Measurements from ENCODE around the gene KLK10. TPM values are rescaled to one million over a fixed set of nuclear protein-coding genes. Genes with fewer than 3 reads are reported as not detected.

KLK10 gene
- total RNA-seq (2022; extraction: Qiagen RNA extraction; ENCODE audit: low read depth) = 0.32 to 0.98 TPM (median 0.45 TPM) in 5 replicates

GRCh38 chr19:51019544-51019925, at the start of gene KLK10:
Gene KLK10, minus strand, starts transcription at chr19:51019709. Its CDS starts 579 bp downstream, at chr19:51019130.

GRCh38 chr19:51064534-51065220, 45.2 kb upstream of the KLK10 start, which contains the start of gene KLK13:
Gene KLK13, minus strand, starts transcription at chr19:51065092. Its CDS starts 25 bp downstream, at chr19:51065067.

GRCh38 chr19:51034704-51035103, 15.2 kb upstream of the KLK10 start, which contains the start of gene KLK12:
Gene KLK12, minus strand, starts transcription at chr19:51035002. Its CDS starts 381 bp downstream, at chr19:51034621.

GRCh38 chr19:51026554-51026831, 7.0 kb upstream of the KLK10 start, which contains the start of gene KLK11:
Gene KLK11, minus strand, starts transcription at chr19:51026616. Its CDS starts 985 bp downstream, at chr19:51025631.

DNA sequence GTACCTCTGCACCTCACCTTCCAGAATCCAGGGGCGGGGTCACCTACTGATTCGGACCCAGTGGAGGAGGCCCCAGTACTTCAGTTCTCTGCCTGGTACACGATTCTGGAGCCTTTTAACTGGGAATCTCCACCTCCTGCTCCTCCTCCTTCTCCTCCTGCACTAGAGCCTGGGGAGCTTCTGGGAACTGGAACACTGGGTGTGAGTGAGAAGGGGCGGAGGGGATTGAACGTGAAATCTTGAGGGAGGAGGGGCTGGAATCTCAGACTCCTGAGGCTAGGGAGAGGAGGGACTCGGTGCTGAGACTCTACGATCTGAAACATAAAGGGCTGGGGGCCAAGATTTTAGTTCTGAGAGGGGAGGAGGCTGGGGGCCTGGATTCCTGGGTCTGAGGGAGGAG, 18.0 kb downstream of the KLK10 start, which contains the start of gene KLK8:
Gene KLK8 (minus strand): TSS at position 90 of the 400 bp plus-strand sequence. CDS start 437 bp downstream, outside the sequence.

GRCh38 chr19:50983625-50984292, 35.8 kb downstream of the KLK10 start, which contains the start of gene KLK7:
Gene KLK7, minus strand, starts transcription at chr19:50983917. Its CDS starts 1,518 bp downstream, at chr19:50982399.

GRCh38 chr19:50969413-50969760, 50.1 kb downstream of the KLK10 start, which contains the start of gene KLK6:
Gene KLK6, minus strand, starts transcription at chr19:50969591. Its CDS starts 1,487 bp downstream, at chr19:50968104.

Other genes starting within 250 kb of the KLK10 start
- not detected in 5 replicates for gene GPR32, start 249.2 kb downstream of the KLK10 start, total RNA-seq (2022; extraction: Qiagen RNA extraction; ENCODE audit: low read depth)
- not detected in 5 replicates for gene ACP4, start 229.3 kb downstream of the KLK10 start, total RNA-seq (2022; extraction: Qiagen RNA extraction; ENCODE audit: low read depth)
- gene KLK1, start 195.9 kb downstream of the KLK10 start, total RNA-seq (2022; extraction: Qiagen RNA extraction; ENCODE audit: low read depth) = 0.16 to 0.46 TPM (median 0.17 TPM) in 3 of 5 replicates, not detected in the others
- not detected in 5 replicates for gene KLK15, start 186.1 kb downstream of the KLK10 start, total RNA-seq (2022; extraction: Qiagen RNA extraction; ENCODE audit: low read depth)
- 0.17 TPM in 1 of 5 replicates, not detected in the others for gene KLK3, start 164.8 kb downstream of the KLK10 start, total RNA-seq (2022; extraction: Qiagen RNA extraction; ENCODE audit: low read depth)
- gene KLK2, start 146.3 kb downstream of the KLK10 start, total RNA-seq (2022; extraction: Qiagen RNA extraction; ENCODE audit: low read depth) = 0.14 to 0.17 TPM in 2 of 5 replicates, not detected in the others
- 0.19 to 0.61 TPM (median 0.43 TPM) in 3 of 5 replicates, not detected in the others for gene KLK4, start 108.3 kb downstream of the KLK10 start, total RNA-seq (2022; extraction: Qiagen RNA extraction; ENCODE audit: low read depth)
- 0.09 TPM in 1 of 5 replicates, not detected in the others for gene KLK5, start 66.7 kb downstream of the KLK10 start, total RNA-seq (2022; extraction: Qiagen RNA extraction; ENCODE audit: low read depth)
- 0.15 to 1.5 TPM (median 0.28 TPM) in 5 replicates for gene KLK6, start 50.1 kb downstream of the KLK10 start, total RNA-seq (2022; extraction: Qiagen RNA extraction; ENCODE audit: low read depth)
- gene KLK7, start 35.8 kb downstream of the KLK10 start, total RNA-seq (2022; extraction: Qiagen RNA extraction; ENCODE audit: low read depth) = not detected in 5 replicates
- not detected in 5 replicates for gene KLK8, start 18.1 kb downstream of the KLK10 start, total RNA-seq (2022; extraction: Qiagen RNA extraction; ENCODE audit: low read depth)
- 0.63 TPM in 1 of 5 replicates, not detected in the others for gene KLK11, start 6.9 kb upstream of the KLK10 start, total RNA-seq (2022; extraction: Qiagen RNA extraction; ENCODE audit: low read depth)
- gene KLK12, start 15.3 kb upstream of the KLK10 start, total RNA-seq (2022; extraction: Qiagen RNA extraction; ENCODE audit: low read depth) = not detected in 5 replicates
- 0.18 TPM in 1 of 5 replicates, not detected in the others for gene KLK13, start 45.4 kb upstream of the KLK10 start, total RNA-seq (2022; extraction: Qiagen RNA extraction; ENCODE audit: low read depth)
- gene KLK14, start 63.2 kb upstream of the KLK10 start, total RNA-seq (2022; extraction: Qiagen RNA extraction; ENCODE audit: low read depth) = 0.32 to 0.71 TPM (median 0.42 TPM) in 5 replicates
- 5.9 to 14.1 TPM (median 13.1 TPM) in 5 replicates for gene CTU1, start 88.7 kb upstream of the KLK10 start, total RNA-seq (2022; extraction: Qiagen RNA extraction; ENCODE audit: low read depth)
- 0.06 to 0.08 TPM in 2 of 5 replicates, not detected in the others for gene SIGLEC9, start 105.2 kb upstream of the KLK10 start, total RNA-seq (2022; extraction: Qiagen RNA extraction; ENCODE audit: low read depth)
- not detected in 5 replicates for gene SIGLEC7, start 122.6 kb upstream of the KLK10 start, total RNA-seq (2022; extraction: Qiagen RNA extraction; ENCODE audit: low read depth)
- gene CD33, start 205.4 kb upstream of the KLK10 start, total RNA-seq (2022; extraction: Qiagen RNA extraction; ENCODE audit: low read depth) = not detected in 5 replicates
- gene SIGLECL1, start 231.4 kb upstream of the KLK10 start, total RNA-seq (2022; extraction: Qiagen RNA extraction; ENCODE audit: low read depth) = not detected in 5 replicates